NB4 (cell line): ENCODE results near the gene LRRC74A.

Experiments
- DNase-seq: peaks from one replicate; pipeline ENCODE4 v3.0.0; 2010; ENCODE audit warnings: low read depth
- H3K4me3 ChIP-seq: one replicate; pipeline ENCODE4 v1.5.1; 2011; ENCODE audit warnings: mild to moderate bottlenecking, low read depth, low read length, moderate library complexity
- MYC ChIP-seq: IDR thresholded peaks from 2 replicates; pipeline ENCODE4 v1.6.1; 2011; ENCODE audit warnings: low read depth, low read length
- POLR2A ChIP-seq: IDR thresholded peaks from 2 replicates; pipeline ENCODE4 v1.6.1; 2011; ENCODE audit warnings: mild to moderate bottlenecking; ENCODE audit not compliant: insufficient read length; ENCODE audit errors: extremely low read depth
- TF ChIP-seq, protein P1 (sequence below): IDR thresholded peaks from one replicate; pipeline ENCODE4 v1.5.1; 2012; ENCODE audit warnings: low read depth, low read length
- TF ChIP-seq, protein P2 (sequence below): IDR thresholded peaks from 2 replicates; pipeline ENCODE4 v1.6.1; 2011; ENCODE audit warnings: low read depth, low read length

Gene LRRC74A

DNA sequence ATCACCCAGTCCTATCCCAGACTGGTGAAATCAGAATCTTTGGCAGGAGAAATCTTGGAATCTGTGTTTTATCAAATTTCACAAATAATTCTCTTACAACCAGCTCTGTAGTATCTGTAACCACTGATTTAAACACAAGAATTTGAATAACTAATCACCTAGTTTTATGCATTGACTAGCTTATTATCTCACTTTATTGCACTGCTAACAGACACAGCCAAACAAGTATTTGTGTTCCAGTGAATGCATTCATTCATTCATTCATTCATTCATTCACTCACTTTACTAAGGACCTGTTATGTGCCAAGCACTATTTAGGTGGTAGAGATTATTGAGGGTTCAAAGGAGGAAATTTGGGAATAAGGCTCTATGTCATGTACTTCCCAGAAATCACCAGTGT is 16.2 kb downstream of the LRRC74A start:
- DNase-seq, result no peak
- no peak for TF ChIP-seq POLR2A
- TF ChIP-seq, protein P1, sequence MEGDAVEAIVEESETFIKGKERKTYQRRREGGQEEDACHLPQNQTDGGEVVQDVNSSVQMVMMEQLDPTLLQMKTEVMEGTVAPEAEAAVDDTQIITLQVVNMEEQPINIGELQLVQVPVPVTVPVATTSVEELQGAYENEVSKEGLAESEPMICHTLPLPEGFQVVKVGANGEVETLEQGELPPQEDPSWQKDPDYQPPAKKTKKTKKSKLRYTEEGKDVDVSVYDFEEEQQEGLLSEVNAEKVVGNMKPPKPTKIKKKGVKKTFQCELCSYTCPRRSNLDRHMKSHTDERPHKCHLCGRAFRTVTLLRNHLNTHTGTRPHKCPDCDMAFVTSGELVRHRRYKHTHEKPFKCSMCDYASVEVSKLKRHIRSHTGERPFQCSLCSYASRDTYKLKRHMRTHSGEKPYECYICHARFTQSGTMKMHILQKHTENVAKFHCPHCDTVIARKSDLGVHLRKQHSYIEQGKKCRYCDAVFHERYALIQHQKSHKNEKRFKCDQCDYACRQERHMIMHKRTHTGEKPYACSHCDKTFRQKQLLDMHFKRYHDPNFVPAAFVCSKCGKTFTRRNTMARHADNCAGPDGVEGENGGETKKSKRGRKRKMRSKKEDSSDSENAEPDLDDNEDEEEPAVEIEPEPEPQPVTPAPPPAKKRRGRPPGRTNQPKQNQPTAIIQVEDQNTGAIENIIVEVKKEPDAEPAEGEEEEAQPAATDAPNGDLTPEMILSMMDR, result no peak
- no peak for TF ChIP-seq MYC
- TF ChIP-seq, protein P2, sequence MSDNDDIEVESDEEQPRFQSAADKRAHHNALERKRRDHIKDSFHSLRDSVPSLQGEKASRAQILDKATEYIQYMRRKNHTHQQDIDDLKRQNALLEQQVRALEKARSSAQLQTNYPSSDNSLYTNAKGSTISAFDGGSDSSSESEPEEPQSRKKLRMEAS, result no peak
- no peak overlapping the region for H3K4me3 ChIP-seq

- TF ChIP-seq, protein P1, result no peak
- TF ChIP-seq MYC (no peak), POLR2A (no peak)
- TF ChIP-seq, protein P2, result no peak
- H3K4me3 ChIP-seq, result no peak overlapping the region
- peak; percentile 42 for DNase-seq
Observed at GRCh38 chr14:76844223-76844622, 18.0 kb downstream of the LRRC74A start.

- H3K4me3 ChIP-seq, result no peak overlapping the region
- peak; percentile 59 for DNase-seq
- TF ChIP-seq POLR2A, result no peak
- TF ChIP-seq, protein P2, result peak; percentile 15; the same call in 1 of the 2 replicates
Observed at GRCh38 chr14:76846331-76847047, 20.3 kb downstream of the LRRC74A start.

GRCh38 chr14:76848879-76849278 is 22.7 kb downstream of the LRRC74A start:
- no peak for DNase-seq

GRCh38 chr14:76855066-76855465 is 28.9 kb downstream of the LRRC74A start:
- no peak for DNase-seq
- H3K4me3 ChIP-seq, result no peak overlapping the region
- TF ChIP-seq MYC, result no peak
- TF ChIP-seq, protein P2, result no peak
- TF ChIP-seq, protein P1, result no peak
- no peak for TF ChIP-seq POLR2A

More at GRCh38 chr14:76848879-76849278, 22.7 kb downstream of the LRRC74A start:
- H3K4me3 ChIP-seq, result no peak overlapping the region
- TF ChIP-seq MYC (no peak), POLR2A (no peak)
- TF ChIP-seq, protein P2, result no peak
- TF ChIP-seq, protein P1, result no peak

- H3K4me3 ChIP-seq, result no peak overlapping the region
- no peak for DNase-seq
- no peak for TF ChIP-seq POLR2A
- TF ChIP-seq, protein P2, result no peak
- no peak for TF ChIP-seq MYC
- TF ChIP-seq, protein P1, result no peak
Observed at GRCh38 chr14:76856769-76857168, 30.6 kb downstream of the LRRC74A start.
